Gastroesophageal sphincter (tissue), 4 donors: ENCODE data around the gene TRAPPC3. TPM values are rescaled to one million over a fixed set of nuclear protein-coding genes. Genes with fewer than 3 reads are reported as not detected.

Source experiments
- ATAC-seq: fragments of 150-250 bp; one replicate; pipeline ENCODE4 v1.9.1; 2016; ENCODE audit warnings: mild to moderate bottlenecking, moderate library complexity
- H3K27ac ChIP-seq, 4 donors: fragments of 200-600 bp; sonication (generic) in 3 of 4; 1 replicate in 3 of 4; 2 replicates in 1 of 4; pipeline ENCODE4 v1.5.1; 2016 to 2019
- H3K27me3 ChIP-seq: fragments of 200-600 bp; sonication (generic); one replicate; pipeline ENCODE4 v1.5.1; 2019
- H3K36me3 ChIP-seq, 2 donors: fragments of 200-600 bp; sonication (generic); one replicate each; pipeline ENCODE4 v1.5.1; 2019; ENCODE audit warnings: control low read depth in 1 of 2
- H3K4me1 ChIP-seq, 3 donors: fragments of 200-600 bp; sonication (generic); 1 replicate in 2 of 3; 2 replicates in 1 of 3; pipeline ENCODE4 v1.5.1; 2016 to 2019; ENCODE audit warnings: control low read depth in 2 of 3
- H3K4me3 ChIP-seq, 2 donors: fragments of 200-600 bp; sonication (generic); one replicate each; pipeline ENCODE4 v1.5.1; 2019; ENCODE audit warnings: mild to moderate bottlenecking in 1 of 2, moderate library complexity in 1 of 2
- H3K9me3 ChIP-seq, 3 donors: fragments of 200-600 bp; sonication (generic); one replicate each; pipeline ENCODE4 v1.5.1; 2017 to 2019; ENCODE audit warnings: control low read depth in 2 of 3
- CTCF ChIP-seq, 4 experiments: fragments of 200-600 bp in 2 of 4; fragments of 450-650 bp in 2 of 4; sonication (generic) in 1 of 4; IDR thresholded peaks; one replicate each; pipeline ENCODE4 v1.5.1; 2017 to 2019; ENCODE audit warnings: antibody characterized with exemption in 4 of 4, mild to moderate bottlenecking in 2 of 4, moderate library complexity in 2 of 4
- EP300 ChIP-seq: sonication (generic); formaldehyde crosslinking; IDR thresholded peaks from one replicate; pipeline ENCODE4 v1.6.1; 2017; ENCODE audit warnings: antibody characterized with exemption, mild to moderate bottlenecking
- POLR2A ChIP-seq, 2 donors: fragments of 450-650 bp; IDR thresholded peaks; one replicate each; pipeline ENCODE4 v1.6.1; 2017; ENCODE audit warnings: antibody characterized with exemption in 2 of 2, mild to moderate bottlenecking in 2 of 2, moderate library complexity in 1 of 2
- POLR2AphosphoS5 ChIP-seq: sonication (generic); formaldehyde crosslinking; IDR thresholded peaks from one replicate; pipeline ENCODE4 v1.6.1; 2017; ENCODE audit warnings: antibody characterized with exemption
- WGBS, 2 donors: methylation state at CpG; one replicate each; pipeline ENCODE4 v1.1.5; 2018; ENCODE audit warnings: low coverage in 1 of 2; 5-methylcytosine and 5-hydroxymethylcytosine counted together
- total RNA-seq, 4 donors: library from RNA; depleted of rRNA; stranded (reverse); fragments of >200 nt; gene quantifications; one replicate each; pipeline ENCODE4 v1.1.0, GENCODE V29; 2016

TRAPPC3 gene
- total RNA-seq, 4 donors from 2014 or later = 102 to 166 (median 129) TPM

- no peak for ATAC-seq
- H3K4me1 ChIP-seq = peaks cover 4 to 52% (median 28%) of the 10 kb centered on the region in 3 donors
Measured at GRCh38 chr1:36134031-36134430, 15.3 kb downstream of the TRAPPC3 start.

GRCh38 chr1:36133484-36133883, 15.8 kb downstream of the TRAPPC3 start:
- Histone ChIP-seq H3K36me3 (peaks cover 0 to 23% of the 10 kb centered on the region in 2 donors), H3K27ac (peak overlapping the region in 3 of 4 donors; percentile 61 to 82 (median 80)), H3K9me3 (no peaks in the 10 kb centered on the region), H3K4me3 (no peak overlapping the region), H3K4me1 (peaks cover 4 to 52% (median 28%) of the 10 kb centered on the region in 3 donors), H3K27me3 (no peaks in the 10 kb centered on the region)
- ATAC-seq = no peak
- no peak for TF ChIP-seq POLR2A (IDR thresholded peaks at IDR 0.05)
- TF ChIP-seq CTCF (IDR thresholded peaks at IDR 0.05) = no peak
- TF ChIP-seq POLR2AphosphoS5 = peak; percentile 59
- no peak for TF ChIP-seq EP300
- WGBS, 2 donors = 21% methylated on average over 3 of the region's 3 CpGs; no CpG with 5 or more reads in 1 of the 2 donors

More at GRCh38 chr1:36134031-36134430, 15.3 kb downstream of the TRAPPC3 start:
- H3K27me3 ChIP-seq = no peaks in the 10 kb centered on the region
- no peaks in the 10 kb centered on the region for H3K9me3 ChIP-seq
- no peak for TF ChIP-seq CTCF (IDR thresholded peaks at IDR 0.05)
- no peak for TF ChIP-seq POLR2AphosphoS5
- no peak for TF ChIP-seq EP300
- no peak for TF ChIP-seq POLR2A (IDR thresholded peaks at IDR 0.05)
- peaks cover 0 to 28% of the 10 kb centered on the region in 2 donors for H3K36me3 ChIP-seq
- no peak overlapping the region for H3K4me3 ChIP-seq
- peak overlapping the region in 3 of 4 donors; percentile 61 to 82 (median 80) for H3K27ac ChIP-seq
- 64% methylated on average over 2 of the region's 6 CpGs; no CpG with 5 or more reads in 1 of the 2 donors for WGBS, 2 donors

- Histone ChIP-seq H3K4me3 (no peak overlapping the region), H3K27me3 (no peaks in the 10 kb centered on the region), H3K9me3 (no peaks in the 10 kb centered on the region), H3K27ac (no peak overlapping the region), H3K36me3 (peaks cover 0 to 8% of the 10 kb centered on the region in 2 donors), H3K4me1 (peaks cover 4 to 41% (median 25%) of the 10 kb centered on the region in 3 donors)
- ATAC-seq = no peak
- 75% methylated on average over 1 of the region's 3 CpGs; no CpG with 5 or more reads in 1 of the 2 donors for WGBS, 2 donors
- TF ChIP-seq POLR2A (IDR thresholded peaks at IDR 0.05) (no peak), POLR2AphosphoS5 (no peak), EP300 (no peak), CTCF (IDR thresholded peaks at IDR 0.05) (no peak)
Measured at GRCh38 chr1:36132029-36132428, 17.3 kb downstream of the TRAPPC3 start.

GRCh38 chr1:36128905-36129206, 20.4 kb downstream of the TRAPPC3 start:
- no peak for ATAC-seq
- H3K36me3 ChIP-seq = no peaks in the 10 kb centered on the region
- H3K4me3 ChIP-seq = no peak overlapping the region
- TF ChIP-seq CTCF (IDR thresholded peaks at IDR 0.05) = no peak
- TF ChIP-seq POLR2AphosphoS5 = no peak
- no peak for TF ChIP-seq EP300
- no peak for TF ChIP-seq POLR2A (IDR thresholded peaks at IDR 0.05)
- no peaks in the 10 kb centered on the region for H3K9me3 ChIP-seq
- peaks cover 0 to 33% (median 11%) of the 10 kb centered on the region in 3 donors for H3K4me1 ChIP-seq
- no peak overlapping the region for H3K27ac ChIP-seq
- H3K27me3 ChIP-seq = no peaks in the 10 kb centered on the region
- WGBS, 2 donors = 100% methylated on average over 1 of the region's 3 CpGs; no CpG with 5 or more reads in 1 of the 2 donors

GRCh38 chr1:36128126-36128904, 21.0 kb downstream of the TRAPPC3 start:
- Histone ChIP-seq H3K4me3 (no peak overlapping the region), H3K9me3 (no peaks in the 10 kb centered on the region), H3K4me1 (peaks cover 0 to 31% (median 14%) of the 10 kb centered on the region in 3 donors), H3K36me3 (no peaks in the 10 kb centered on the region), H3K27me3 (no peaks in the 10 kb centered on the region), H3K27ac (no peak overlapping the region)
- TF ChIP-seq EP300 (no peak), CTCF (IDR thresholded peaks at IDR 0.05) (no peak), POLR2A (IDR thresholded peaks at IDR 0.05) (no peak), POLR2AphosphoS5 (no peak)
- 81 to 86% methylated on average over 3 to 10 of the region's 11 CpGs for WGBS, 2 donors
- ATAC-seq = no peak
